Left lung (tissue), 10 donors: Measurements from ENCODE around the gene RBBP6. TPM values are rescaled to one million over a fixed set of nuclear protein-coding genes. Genes with fewer than 3 reads are reported as not detected.

Experiments
- ATAC-seq: fragments of 200-7000 bp; cut with Tn5 transposase; one replicate; pipeline ENCODE4 v1.9.1; 2020; ENCODE audit warnings: moderate library complexity
- DNase-seq, 4 donors: peaks; one replicate each; pipeline ENCODE4 v3.0.0-alpha.2; 2013 to 2020
- H3K27ac ChIP-seq, 2 donors: fragments of 200-600 bp; sonication (generic) in 1 of 2; one replicate each; pipeline versions ENCODE4 v1.5.0 to v1.8.0; 2020 to 2021
- H3K27me3 ChIP-seq, 2 donors: fragments of 200-600 bp; sonication (generic) in 1 of 2; one replicate each; pipeline versions ENCODE4 v1.5.0 to v1.8.0; 2020 to 2021
- H3K36me3 ChIP-seq, 2 donors: fragments of 200-600 bp; sonication (generic) in 1 of 2; one replicate each; pipeline versions ENCODE4 v1.5.0 to v1.8.0; 2020 to 2021
- H3K4me1 ChIP-seq, 2 donors: fragments of 200-600 bp; one replicate each; pipeline ENCODE4 v1.8.0; 2021
- H3K4me3 ChIP-seq, 2 donors: fragments of 200-600 bp; sonication (generic) in 1 of 2; one replicate each; pipeline versions ENCODE4 v1.5.0 to v1.8.0; 2020 to 2021; ENCODE audit warnings: mild to moderate bottlenecking in 1 of 2
- H3K9me3 ChIP-seq, 2 donors: fragments of 200-600 bp; sonication (generic) in 1 of 2; one replicate each; pipeline versions ENCODE4 v1.5.0 to v1.8.0; 2020 to 2021
- intact Hi-C, 2 donors: fragments of 100-400 bp; cut with DNase I; formaldehyde crosslinking; loops; one replicate each; pipeline versions ENCODE4 v1.11.2 to v1.14.2; 2022
- polyA plus RNA-seq, 6 donors: library from polyadenylated mRNA; unstranded; fragments of 120-200 nt; gene quantifications; one replicate each; pipeline ENCODE4 v1.2.1, GENCODE V29; 2013; ENCODE audit not compliant: insufficient read length in 6 of 6
- total RNA-seq, 2 donors: library from RNA; stranded (reverse); fragmentation: NEBNext Ultra II Directional; extraction: Animal tissue kit (Norgen Biotek cat#: 25700); gene quantifications; one replicate each; pipeline ENCODE4 v1.2.1, GENCODE V29; 2021
- TF ChIP-seq, protein P1 (sequence below), 2 donors: fragments of 200-600 bp; sonication (generic) in 1 of 2; IDR thresholded peaks; one replicate each; pipeline versions ENCODE4 v1.5.0 to v1.8.0; 2021; ENCODE audit warnings: antibody characterized with exemption in 2 of 2
- donor health status: DM: no; HTN: yes; CAD: no.
- donor health status: DM: no; HTN: no; CAD: no.

RBBP6 gene
- total and polyA plus RNA-seq, 8 donors, result 39.1 to 91.1 (median 83.6) TPM

DNA sequence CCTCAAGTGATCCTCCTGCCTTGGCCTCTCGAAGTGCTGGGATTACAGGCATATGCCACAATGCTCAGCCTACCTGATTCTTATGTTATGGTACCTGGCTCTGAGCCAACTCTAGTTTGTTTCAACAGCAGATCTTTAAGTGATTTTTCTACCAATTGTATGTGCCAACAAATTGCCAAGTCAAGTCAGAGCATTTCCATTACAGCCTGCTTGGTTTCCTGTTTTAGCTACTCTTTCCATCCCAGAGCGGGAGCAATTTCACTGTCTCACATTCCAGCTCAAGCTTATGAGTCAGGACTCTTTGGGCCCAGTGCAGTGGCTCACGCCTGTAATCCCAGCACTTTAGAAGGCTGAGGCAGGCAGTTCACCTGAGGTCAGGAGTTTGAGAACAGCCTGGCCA lies 30.8 kb upstream of the RBBP6 start:
- Histone ChIP-seq H3K36me3 (no peaks in the 10 kb centered on the region), H3K9me3 (no peaks in the 10 kb centered on the region), H3K27ac (no peak overlapping the region), H3K4me3 (no peak overlapping the region), H3K27me3 (peaks cover 0 to 18% of the 10 kb centered on the region in 2 donors), H3K4me1 (no peaks in the 10 kb centered on the region)
- TF ChIP-seq, protein P1, sequence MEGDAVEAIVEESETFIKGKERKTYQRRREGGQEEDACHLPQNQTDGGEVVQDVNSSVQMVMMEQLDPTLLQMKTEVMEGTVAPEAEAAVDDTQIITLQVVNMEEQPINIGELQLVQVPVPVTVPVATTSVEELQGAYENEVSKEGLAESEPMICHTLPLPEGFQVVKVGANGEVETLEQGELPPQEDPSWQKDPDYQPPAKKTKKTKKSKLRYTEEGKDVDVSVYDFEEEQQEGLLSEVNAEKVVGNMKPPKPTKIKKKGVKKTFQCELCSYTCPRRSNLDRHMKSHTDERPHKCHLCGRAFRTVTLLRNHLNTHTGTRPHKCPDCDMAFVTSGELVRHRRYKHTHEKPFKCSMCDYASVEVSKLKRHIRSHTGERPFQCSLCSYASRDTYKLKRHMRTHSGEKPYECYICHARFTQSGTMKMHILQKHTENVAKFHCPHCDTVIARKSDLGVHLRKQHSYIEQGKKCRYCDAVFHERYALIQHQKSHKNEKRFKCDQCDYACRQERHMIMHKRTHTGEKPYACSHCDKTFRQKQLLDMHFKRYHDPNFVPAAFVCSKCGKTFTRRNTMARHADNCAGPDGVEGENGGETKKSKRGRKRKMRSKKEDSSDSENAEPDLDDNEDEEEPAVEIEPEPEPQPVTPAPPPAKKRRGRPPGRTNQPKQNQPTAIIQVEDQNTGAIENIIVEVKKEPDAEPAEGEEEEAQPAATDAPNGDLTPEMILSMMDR (IDR thresholded peaks at IDR 0.05), result no peak
- intact Hi-C loops, result loop anchor here in 1 of 2 donors (10.0 kb wide), 1 partner anchor 464 kb away; no protein-coding TSS in a partner anchor
- DNase-seq (no peak), ATAC-seq (no peak)

DNA sequence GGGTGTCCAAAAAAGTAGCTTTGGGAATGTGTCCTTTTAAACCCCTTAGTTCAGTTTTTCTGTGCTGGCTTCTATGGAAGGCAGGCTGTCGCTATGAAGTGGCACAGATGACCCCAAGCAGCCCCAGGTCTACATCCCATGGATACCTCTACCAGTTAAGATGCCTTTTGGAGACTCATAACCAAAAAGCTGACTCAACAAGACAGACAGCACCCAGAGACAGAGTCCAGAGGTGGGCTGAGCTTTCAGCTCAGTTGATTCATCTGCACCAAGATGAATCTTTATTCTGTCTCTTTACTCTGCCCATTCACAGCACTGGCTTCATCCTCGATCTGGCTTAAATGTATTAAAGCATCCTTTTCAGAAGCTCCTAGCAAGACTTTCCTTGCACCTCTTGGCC lies 29.8 kb upstream of the RBBP6 start:
- no peaks in the 10 kb centered on the region for H3K9me3 ChIP-seq
- H3K4me1 ChIP-seq, result no peaks in the 10 kb centered on the region
- intact Hi-C loops, result loop anchor here in 1 of 2 donors (10.0 kb wide), 1 partner anchor 465 kb away; no protein-coding TSS in a partner anchor
- ATAC-seq (no peak), DNase-seq (no peak)
- no peak overlapping the region for H3K4me3 ChIP-seq
- H3K27me3 ChIP-seq, result peaks cover 0 to 18% of the 10 kb centered on the region in 2 donors
- H3K36me3 ChIP-seq, result no peaks in the 10 kb centered on the region
- TF ChIP-seq, protein P1 (IDR thresholded peaks at IDR 0.05), result no peak
- H3K27ac ChIP-seq, result no peak overlapping the region

GRCh38 chr16:24511174-24511573 lies 28.2 kb upstream of the RBBP6 start:
- H3K36me3 ChIP-seq, result no peaks in the 10 kb centered on the region
- TF ChIP-seq, protein P1 (IDR thresholded peaks at IDR 0.05), result no peak

DNA sequence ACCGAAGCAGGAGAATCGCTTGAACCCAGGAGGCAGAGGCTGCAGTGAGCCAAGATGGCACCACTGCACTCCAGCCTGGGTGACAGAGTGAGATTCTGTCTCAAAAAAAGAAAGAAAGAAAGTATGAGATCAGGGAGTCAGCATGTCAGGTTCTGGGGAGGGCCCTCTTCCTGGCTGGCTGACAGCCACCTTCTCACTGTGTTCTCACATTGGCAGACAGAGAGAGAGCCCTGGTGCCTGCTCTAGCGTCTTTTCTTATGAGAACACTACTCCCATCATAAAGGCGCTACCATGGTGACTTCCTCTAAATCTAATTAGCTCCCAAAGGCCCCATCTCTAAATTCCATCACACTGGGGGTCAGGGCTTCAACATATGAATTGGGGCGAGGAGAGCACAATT lies 27.6 kb upstream of the RBBP6 start:
- Histone ChIP-seq H3K27ac (no peak overlapping the region), H3K4me1 (no peaks in the 10 kb centered on the region), H3K4me3 (no peak overlapping the region), H3K27me3 (peaks cover 0 to 9% of the 10 kb centered on the region in 2 donors), H3K36me3 (no peaks in the 10 kb centered on the region), H3K9me3 (no peaks in the 10 kb centered on the region)
- ATAC-seq, result no peak
- TF ChIP-seq, protein P1 (IDR thresholded peaks at IDR 0.05), result no peak
- no peak for DNase-seq
- intact Hi-C loops, result no loop called here

More at GRCh38 chr16:24511174-24511573, 28.2 kb upstream of the RBBP6 start:
- Histone ChIP-seq H3K27ac (no peak overlapping the region), H3K9me3 (no peaks in the 10 kb centered on the region), H3K4me1 (no peaks in the 10 kb centered on the region), H3K4me3 (no peak overlapping the region), H3K27me3 (peaks cover 0 to 13% of the 10 kb centered on the region in 2 donors)
- intact Hi-C loops, result no loop called here
- DNase-seq, result no peak
- no peak for ATAC-seq

- Histone ChIP-seq H3K36me3 (no peaks in the 10 kb centered on the region), H3K27ac (no peak overlapping the region), H3K4me1 (peaks cover 0 to 4% of the 10 kb centered on the region in 2 donors), H3K4me3 (no peak overlapping the region), H3K9me3 (no peaks in the 10 kb centered on the region), H3K27me3 (peaks cover 0 to 4% of the 10 kb centered on the region in 2 donors)
- DNase-seq (no peak), ATAC-seq (no peak)
- TF ChIP-seq, protein P1 (IDR thresholded peaks at IDR 0.05), result no peak
- intact Hi-C loops, result no loop called here
These were observed 25.3 kb upstream of the RBBP6 start for GRCh38 chr16:24514096-24514495.
